NT2/D1 (cell line): ENCODE results near the gene BHLHA15.

Experiments used
- SUZ12 ChIP-seq: IDR thresholded peaks from 2 replicates; pipeline ENCODE4 v1.6.1; 2011; ENCODE audit not compliant: insufficient read length, insufficient read depth; ENCODE audit errors: extremely low read depth
- YY1 ChIP-seq: IDR thresholded peaks from 2 replicates; pipeline ENCODE4 v1.6.1; 2011; ENCODE audit not compliant: insufficient read length, insufficient read depth
- ZNF274 ChIP-seq: IDR thresholded peaks from 2 replicates; pipeline ENCODE4 v1.6.1; 2011; ENCODE audit warnings: mild to moderate bottlenecking, low read depth, low read length

- TF ChIP-seq ZNF274 (no peak), YY1 (no peak), SUZ12 (no peak)
These were observed 21.6 kb downstream of the BHLHA15 start for GRCh38 chr7:98232799-98233198.
